Naive B cell (primary cell): ENCODE results near the gene MMP1. TPM values are rescaled to one million over a fixed set of nuclear protein-coding genes. Genes with fewer than 3 reads are reported as not detected.

Source experiments
- polyA plus RNA-seq, 6 donors: library from polyadenylated mRNA; unstranded; fragments of 300-500 nt; fragmentation: Illumina TruSeq; gene quantifications; one replicate each; pipeline ENCODE4 v1.2.3, GENCODE V29; 2021; ENCODE audit warnings: low read depth in 6 of 6

Gene MMP1
- polyA plus RNA-seq, 6 donors from 2014 or later: not detected

Other genes starting within 250 kb of the MMP1 start
- not detected for gene MMP20, start 172.8 kb downstream of the MMP1 start, polyA plus RNA-seq
- not detected for gene MMP27, start 92.4 kb downstream of the MMP1 start, polyA plus RNA-seq
- under 1 TPM in 1 of 6 donors, not detected in 5; 0.37 TPM for gene MMP8, start 73.2 kb downstream of the MMP1 start, polyA plus RNA-seq
- gene MMP10, start 17.5 kb downstream of the MMP1 start, polyA plus RNA-seq: not detected
- gene MMP3, start 45.4 kb upstream of the MMP1 start, polyA plus RNA-seq: not detected
- not detected for gene MMP12, start 76.8 kb upstream of the MMP1 start, polyA plus RNA-seq
- not detected for gene MMP13, start 157.6 kb upstream of the MMP1 start, polyA plus RNA-seq